Esophagus muscularis mucosa (tissue), 4 donors: ENCODE results near the gene TERT. TPM values are rescaled to one million over a fixed set of nuclear protein-coding genes. Genes with fewer than 3 reads are reported as not detected.

Source experiments
- DNase-seq: peaks from one replicate; pipeline ENCODE4 v3.0.0-alpha.2; 2017; ENCODE audit errors: extremely low spot score
- H3K27ac ChIP-seq, 4 donors: fragments of 200-600 bp; sonication (generic); replicated peaks in 1 of 4; 1 replicate in 3 of 4; 2 replicates in 1 of 4; pipeline ENCODE4 v1.5.1; 2016 to 2019; ENCODE audit warnings: mild to moderate bottlenecking in 1 of 4
- H3K27me3 ChIP-seq, 4 donors: fragments of 200-600 bp; sonication (generic); one replicate each; pipeline versions ENCODE4 v1.5.1 to v1.6.0; 2016 to 2019
- H3K36me3 ChIP-seq, 4 donors: fragments of 200-600 bp; sonication (generic); one replicate each; pipeline ENCODE4 v1.5.1; 2016 to 2019
- H3K4me1 ChIP-seq, 4 donors: fragments of 200-600 bp; sonication (generic); one replicate each; pipeline ENCODE4 v1.5.1; 2016 to 2019
- H3K4me3 ChIP-seq, 4 donors: fragments of 200-600 bp; sonication (generic); 1 replicate in 2 of 4; 2 replicates in 2 of 4; pipeline ENCODE4 v1.5.1; 2016 to 2019; ENCODE audit warnings: mild to moderate bottlenecking in 4 of 4, moderate library complexity in 1 of 4
- H3K9me3 ChIP-seq, 4 donors: fragments of 200-600 bp; sonication (generic); 1 replicate in 3 of 4; 2 replicates in 1 of 4; pipeline ENCODE4 v1.5.1; 2016 to 2019
- EP300 ChIP-seq: sonication (generic); formaldehyde crosslinking; IDR thresholded peaks from one replicate; pipeline ENCODE4 v1.6.1; 2017; ENCODE audit warnings: antibody characterized with exemption
- POLR2A ChIP-seq: fragments of 450-650 bp; IDR thresholded peaks from one replicate; pipeline ENCODE4 v1.6.1; 2017; ENCODE audit warnings: antibody characterized with exemption, moderate library complexity, mild to moderate bottlenecking, low read depth
- POLR2AphosphoS5 ChIP-seq, 2 donors: sonication (generic); formaldehyde crosslinking; IDR thresholded peaks; one replicate each; pipeline ENCODE4 v1.6.1; 2017; ENCODE audit warnings: antibody characterized with exemption in 2 of 2
- WGBS: methylation state at CpG from one replicate; pipeline ENCODE4 v1.1.5; 2018; 5-methylcytosine and 5-hydroxymethylcytosine counted together
- intact Hi-C: fragments of 100-400 bp; cut with DNase I; formaldehyde crosslinking; loops from one replicate; pipeline ENCODE4 v1.15.1; 2023
- small RNA-seq, 3 donors: library from RNA; depleted of rRNA; stranded (forward); fragments of <200 nt; gene quantifications; one replicate each; pipeline ENCODE3, GENCODE V24; 2016
- total RNA-seq, 4 donors: library from RNA; depleted of rRNA; stranded (reverse); fragments of >200 nt; gene quantifications; one replicate each; pipeline versions ENCODE4 v1.1.0 to v1.2.1, GENCODE V29; 2016
- TF ChIP-seq, protein P1 (sequence below), 3 experiments: fragments of 200-600 bp in 2 of 3; fragments of 450-650 bp in 1 of 3; sonication (generic) in 2 of 3; IDR thresholded peaks; one replicate each; pipeline ENCODE4 v1.5.1; 2017 to 2019; ENCODE audit warnings: antibody characterized with exemption in 3 of 3, mild to moderate bottlenecking in 2 of 3, moderate library complexity in 1 of 3

Gene TERT
- total RNA-seq, 4 donors from 2014 or later, result not detected

- intact Hi-C loops, result no loop called here
- Histone ChIP-seq H3K4me1 (no peaks in the 10 kb centered on the region), H3K27me3 (peaks cover 0 to 97% (median 4%) of the 10 kb centered on the region in 4 donors), H3K27ac (no peak overlapping the region), H3K9me3 (no peaks in the 10 kb centered on the region), H3K4me3 (no peak overlapping the region), H3K36me3 (no peaks in the 10 kb centered on the region)
- 81% methylated on average over 12 of the region's 24 CpGs for WGBS
- no peak for DNase-seq
- TF ChIP-seq, protein P1, sequence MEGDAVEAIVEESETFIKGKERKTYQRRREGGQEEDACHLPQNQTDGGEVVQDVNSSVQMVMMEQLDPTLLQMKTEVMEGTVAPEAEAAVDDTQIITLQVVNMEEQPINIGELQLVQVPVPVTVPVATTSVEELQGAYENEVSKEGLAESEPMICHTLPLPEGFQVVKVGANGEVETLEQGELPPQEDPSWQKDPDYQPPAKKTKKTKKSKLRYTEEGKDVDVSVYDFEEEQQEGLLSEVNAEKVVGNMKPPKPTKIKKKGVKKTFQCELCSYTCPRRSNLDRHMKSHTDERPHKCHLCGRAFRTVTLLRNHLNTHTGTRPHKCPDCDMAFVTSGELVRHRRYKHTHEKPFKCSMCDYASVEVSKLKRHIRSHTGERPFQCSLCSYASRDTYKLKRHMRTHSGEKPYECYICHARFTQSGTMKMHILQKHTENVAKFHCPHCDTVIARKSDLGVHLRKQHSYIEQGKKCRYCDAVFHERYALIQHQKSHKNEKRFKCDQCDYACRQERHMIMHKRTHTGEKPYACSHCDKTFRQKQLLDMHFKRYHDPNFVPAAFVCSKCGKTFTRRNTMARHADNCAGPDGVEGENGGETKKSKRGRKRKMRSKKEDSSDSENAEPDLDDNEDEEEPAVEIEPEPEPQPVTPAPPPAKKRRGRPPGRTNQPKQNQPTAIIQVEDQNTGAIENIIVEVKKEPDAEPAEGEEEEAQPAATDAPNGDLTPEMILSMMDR (IDR thresholded peaks at IDR 0.05), result no peak
- TF ChIP-seq POLR2A (no peak), POLR2AphosphoS5 (IDR thresholded peaks at IDR 0.05) (no peak), EP300 (no peak)
Observed at GRCh38 chr5:1203311-1203967, 91.4 kb downstream of the TERT start.

Small RNA genes within 50 kb of the gene (small RNA-seq; reads per million reads assigned to genes)
- 0 reads per million in 3 donors for gene MIR4457

Other genes starting within 250 kb of the TERT start
- 10 to 100 TPM; 21.6 to 35.8 (median 25.4) TPM for gene SLC12A7, start 183.0 kb downstream of the TERT start, total RNA-seq
- gene SLC6A19, start 93.5 kb downstream of the TERT start, total RNA-seq, result not detected
- not detected for gene SLC6A18, start 69.7 kb downstream of the TERT start, total RNA-seq
- gene CLPTM1L, start 50.0 kb upstream of the TERT start, total RNA-seq, result 100 to 1,000 TPM in 3 of 4 donors, 10 to 100 TPM in 1; 96.9 to 139 (median 126) TPM
- under 1 TPM in 1 of 4 donors, not detected in 3; 0.06 TPM for gene SLC6A3, start 150.4 kb upstream of the TERT start, total RNA-seq
- gene LPCAT1, start 228.9 kb upstream of the TERT start, total RNA-seq, result 10 to 100 TPM; 22.5 to 51.7 (median 35.0) TPM